Fibroblast of lung (primary cell): ENCODE results near the gene CCDC187.

Experiments
- EZH2 ChIP-seq: IDR thresholded peaks from 2 replicates; pipeline ENCODE4 v1.5.1; 2012; ENCODE audit warnings: low read length, control low read depth, mild to moderate bottlenecking; ENCODE audit errors: missing control alignments
- TF ChIP-seq, protein P1 (sequence below), 2 donors: IDR thresholded peaks in 1 of 2; conservative IDR thresholded peaks in 1 of 2; 1 replicate in 1 of 2; 2 replicates in 1 of 2; pipeline ENCODE4 v1.5.1; 2011 to 2012; ENCODE audit warnings: low read length in 2 of 2, control low read depth in 1 of 2, inconsistent platforms in 1 of 2, low read depth in 1 of 2, mild to moderate bottlenecking in 1 of 2

DNA sequence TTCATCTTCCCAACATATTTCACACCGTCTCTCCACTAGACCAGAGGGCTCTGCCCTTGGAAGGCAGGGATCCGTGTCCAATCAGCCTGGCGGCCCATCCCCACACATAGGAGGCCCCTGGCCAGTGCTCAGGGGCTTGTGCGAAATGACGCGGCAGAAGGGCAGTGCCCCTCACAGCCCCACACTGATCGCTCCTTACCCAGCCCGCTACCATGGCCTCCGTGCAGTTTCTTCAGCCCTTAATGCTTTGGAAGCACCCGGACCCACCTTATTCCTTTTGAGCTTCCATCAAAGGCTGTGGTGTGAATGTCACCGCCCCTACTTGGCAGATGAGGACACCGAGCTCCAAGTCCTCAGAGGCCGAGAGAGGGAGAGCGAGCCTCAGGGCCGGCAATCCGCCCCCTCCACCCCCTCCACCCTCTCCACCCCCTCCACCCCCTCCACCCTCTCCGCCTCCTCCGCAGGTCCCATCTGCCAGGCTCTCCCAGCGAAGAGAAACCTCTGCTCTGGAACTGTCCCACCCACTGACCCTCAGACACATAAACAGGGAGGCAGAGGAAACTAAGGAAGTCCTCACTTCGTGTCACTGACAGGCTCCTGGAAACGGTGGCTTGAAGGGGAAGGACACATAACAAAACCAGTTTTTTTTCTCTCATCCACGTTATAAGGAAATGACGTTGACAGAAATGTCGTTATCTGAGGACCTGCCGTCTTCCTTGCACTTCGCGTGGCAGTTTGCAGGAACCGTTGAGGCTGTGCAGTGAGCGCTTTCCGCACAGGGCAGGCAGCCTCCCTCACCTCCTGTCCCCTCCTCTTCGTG is 72.2 kb downstream of the CCDC187 start:
- TF ChIP-seq, protein P1, sequence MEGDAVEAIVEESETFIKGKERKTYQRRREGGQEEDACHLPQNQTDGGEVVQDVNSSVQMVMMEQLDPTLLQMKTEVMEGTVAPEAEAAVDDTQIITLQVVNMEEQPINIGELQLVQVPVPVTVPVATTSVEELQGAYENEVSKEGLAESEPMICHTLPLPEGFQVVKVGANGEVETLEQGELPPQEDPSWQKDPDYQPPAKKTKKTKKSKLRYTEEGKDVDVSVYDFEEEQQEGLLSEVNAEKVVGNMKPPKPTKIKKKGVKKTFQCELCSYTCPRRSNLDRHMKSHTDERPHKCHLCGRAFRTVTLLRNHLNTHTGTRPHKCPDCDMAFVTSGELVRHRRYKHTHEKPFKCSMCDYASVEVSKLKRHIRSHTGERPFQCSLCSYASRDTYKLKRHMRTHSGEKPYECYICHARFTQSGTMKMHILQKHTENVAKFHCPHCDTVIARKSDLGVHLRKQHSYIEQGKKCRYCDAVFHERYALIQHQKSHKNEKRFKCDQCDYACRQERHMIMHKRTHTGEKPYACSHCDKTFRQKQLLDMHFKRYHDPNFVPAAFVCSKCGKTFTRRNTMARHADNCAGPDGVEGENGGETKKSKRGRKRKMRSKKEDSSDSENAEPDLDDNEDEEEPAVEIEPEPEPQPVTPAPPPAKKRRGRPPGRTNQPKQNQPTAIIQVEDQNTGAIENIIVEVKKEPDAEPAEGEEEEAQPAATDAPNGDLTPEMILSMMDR (conservative IDR thresholded peaks at IDR 0.05 in 1 of 2, IDR thresholded peaks at IDR 0.05 in 1 of 2; ENCODE audit: low read depth in 1 of 2, low read length in 2 of 2) = no peak
- no peak for TF ChIP-seq EZH2
